COLO829 (cell line): ENCODE data around the gene RTF2.
"Not testable (repeated sequence)": the region's sequence is repeated elsewhere in the genome, so short reads cannot be mapped to it uniquely, and the experiment has no call there.

Experiments
- DNase-seq: peaks from one replicate; pipeline ENCODE4 v3.0.0; 2012; ENCODE audit warnings: low spot score

Gene RTF2

DNA sequence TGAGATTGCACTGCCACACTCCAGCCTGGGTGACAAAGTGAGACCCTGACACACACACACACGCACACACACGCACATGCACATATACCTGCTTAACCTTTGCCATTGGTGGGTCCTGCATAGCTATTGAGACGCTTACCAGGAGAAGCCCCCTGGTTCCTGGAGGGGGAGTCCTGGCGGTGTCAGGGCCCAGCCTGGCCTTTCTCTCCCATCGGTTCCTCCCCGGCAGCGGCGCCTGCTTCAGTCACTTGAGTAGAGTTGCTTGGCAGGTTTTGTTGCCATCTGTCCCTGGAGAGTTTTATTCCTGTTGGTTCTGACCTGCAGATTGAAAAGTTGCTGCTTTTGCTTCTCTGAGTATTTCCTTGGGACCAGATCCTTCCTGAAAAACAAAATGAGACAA, 35.5 kb downstream of the RTF2 start:
- no peak for DNase-seq

DNA sequence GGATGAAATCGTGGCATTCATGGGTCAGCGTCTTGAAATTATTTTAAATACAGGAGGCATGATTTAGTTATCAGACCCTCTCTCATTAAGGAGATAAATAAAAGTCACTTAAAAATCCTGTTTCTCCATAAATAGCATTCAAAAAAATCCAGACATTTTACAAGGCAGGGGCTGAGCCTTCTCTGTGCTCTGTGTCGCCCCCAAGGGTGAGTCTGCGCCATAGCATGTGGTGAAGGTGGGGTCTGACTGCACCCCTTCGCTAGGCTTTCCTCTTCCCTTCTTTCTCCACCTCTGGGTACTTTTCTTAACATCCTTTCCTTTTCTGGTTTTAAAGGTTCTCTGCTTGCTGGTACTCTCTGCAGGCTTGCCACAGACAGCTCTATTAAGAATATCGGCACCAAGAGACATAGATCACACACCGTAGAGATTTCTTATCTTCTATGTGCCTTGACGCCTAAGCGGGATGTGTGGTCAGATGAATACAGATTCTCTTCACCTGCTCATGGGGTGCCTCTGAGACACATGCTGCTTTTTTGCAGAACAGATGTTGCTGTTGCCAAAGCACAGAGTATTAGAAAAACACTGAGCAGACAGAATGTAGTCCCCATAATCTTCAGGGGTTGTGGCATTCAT, 36.1 kb downstream of the RTF2 start:
- no peak for DNase-seq

DNA sequence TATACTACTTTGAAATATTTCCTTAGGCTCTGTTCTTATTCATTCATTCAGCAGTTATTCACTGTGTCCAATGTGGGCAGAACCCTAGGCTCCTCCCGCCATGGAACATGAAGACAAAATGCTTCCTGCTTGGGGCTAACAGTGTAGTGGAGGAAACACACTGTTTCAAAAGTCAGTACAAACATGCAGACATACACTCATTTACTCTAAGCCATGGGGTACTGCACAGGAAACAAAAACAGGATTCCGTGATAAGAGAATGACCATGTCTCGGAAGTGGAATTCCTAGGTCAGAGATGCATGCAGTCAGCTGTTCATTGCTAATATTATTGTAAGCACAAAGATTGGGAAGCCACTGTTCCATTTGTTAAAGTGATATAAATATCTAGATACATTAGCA, 37.7 kb downstream of the RTF2 start:
- DNase-seq: no peak

DNA sequence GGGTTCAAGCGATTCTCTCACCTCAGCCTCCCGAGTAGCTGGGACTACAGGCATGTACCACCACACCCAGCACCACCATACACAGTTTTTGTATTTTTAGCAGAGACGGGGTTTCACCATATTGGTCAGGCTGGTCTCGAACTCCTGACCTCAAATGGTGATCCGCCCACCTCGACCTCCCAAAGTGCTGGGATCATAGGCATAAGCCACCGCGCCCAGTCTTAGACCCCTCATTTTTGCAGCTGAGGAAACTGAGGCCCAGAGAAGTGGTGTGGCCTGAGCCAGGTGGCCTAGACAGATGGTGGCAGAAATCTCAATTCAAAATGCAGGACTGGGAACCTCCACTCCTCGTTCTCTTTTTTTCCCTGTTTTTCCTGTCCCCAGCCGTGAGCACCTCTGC, 43.5 kb downstream of the RTF2 start:
- no peak for DNase-seq

DNA sequence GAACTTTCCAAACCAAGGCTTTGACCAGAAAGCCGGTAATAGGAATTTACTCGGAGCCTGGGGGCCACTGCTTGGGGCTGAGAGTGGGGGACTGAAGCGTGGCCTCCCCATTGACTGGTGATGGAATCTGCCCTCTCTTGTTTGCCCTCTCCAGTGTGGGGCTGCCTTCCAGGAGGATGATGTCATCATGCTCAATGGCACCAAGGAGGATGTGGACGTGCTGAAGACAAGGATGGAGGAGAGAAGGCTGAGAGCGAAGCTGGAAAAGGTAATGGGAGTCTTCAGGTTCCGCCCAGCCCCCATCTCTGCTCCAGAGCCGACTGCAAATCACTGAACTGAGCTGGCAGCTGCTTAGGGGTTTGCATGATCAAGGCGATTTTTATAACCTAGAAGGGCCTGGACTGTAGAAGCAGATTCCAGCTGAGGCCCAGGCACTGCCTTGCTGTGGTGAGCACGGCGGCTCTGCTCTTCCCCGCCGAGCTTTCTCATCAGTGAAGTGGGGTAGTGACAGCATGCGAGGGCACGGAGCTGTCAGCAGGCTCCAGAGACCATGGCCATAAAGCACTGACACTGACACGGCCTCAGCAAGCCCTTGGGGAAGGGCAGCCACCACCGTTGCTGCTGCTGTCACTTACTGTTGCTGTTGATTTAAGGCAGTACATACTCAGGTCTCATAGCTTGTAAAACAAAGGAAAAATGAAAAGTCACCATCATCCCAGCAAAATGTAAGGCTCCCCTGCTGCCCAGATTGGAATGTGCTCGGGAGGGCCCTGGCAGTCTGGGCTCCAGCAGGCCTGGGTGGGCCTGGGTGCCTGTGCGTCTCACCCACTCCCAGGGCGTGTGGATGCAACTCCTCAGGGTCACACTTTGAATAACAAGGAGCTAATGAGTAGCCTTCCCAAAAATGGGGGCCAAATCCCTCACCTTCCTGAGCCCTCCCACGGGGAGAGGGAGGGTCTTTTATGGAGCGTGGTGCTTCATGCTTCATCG, 45.0 kb downstream of the RTF2 start:
- no peak for DNase-seq

DNA sequence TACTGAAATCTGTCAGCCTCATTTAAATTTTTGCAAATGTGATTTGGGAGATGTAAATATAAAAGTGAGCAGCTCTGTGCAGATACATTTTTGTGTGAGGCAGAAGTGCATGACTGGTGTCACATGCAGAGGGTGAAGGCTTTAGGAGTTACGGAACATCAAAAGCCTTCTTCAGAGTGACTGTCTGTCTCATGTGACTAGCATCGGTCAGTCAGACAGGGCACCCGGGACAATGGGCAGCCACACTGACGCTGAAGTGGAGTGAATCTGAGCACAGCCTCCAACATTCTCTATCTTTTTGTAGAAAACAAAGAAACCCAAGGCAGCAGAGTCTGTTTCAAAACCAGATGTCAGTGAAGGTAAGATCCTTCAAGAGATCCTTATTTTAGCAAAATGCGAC, 48.2 kb downstream of the RTF2 start:
- DNase-seq: peak; percentile 72

DNA sequence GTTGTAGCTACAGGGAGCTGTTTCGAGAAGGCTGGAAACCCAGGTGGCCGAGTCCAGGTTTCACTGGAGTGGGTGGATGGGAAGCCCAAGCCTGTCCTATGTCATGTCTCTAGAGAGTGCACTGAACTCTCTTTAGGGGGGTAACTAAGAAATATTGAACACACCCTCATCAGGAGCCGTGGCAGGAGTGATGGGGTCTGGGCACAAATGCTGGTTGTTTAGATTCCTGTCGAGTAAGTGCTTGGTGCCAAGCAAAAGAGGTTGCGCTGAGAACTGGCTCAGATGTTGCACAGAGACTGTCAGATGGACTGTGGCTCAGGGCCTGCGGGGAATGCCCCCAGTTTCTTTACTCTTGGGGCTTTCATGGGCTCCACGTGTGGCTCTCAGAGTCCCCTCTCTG, 48.8 kb downstream of the RTF2 start:
- no peak for DNase-seq

DNA sequence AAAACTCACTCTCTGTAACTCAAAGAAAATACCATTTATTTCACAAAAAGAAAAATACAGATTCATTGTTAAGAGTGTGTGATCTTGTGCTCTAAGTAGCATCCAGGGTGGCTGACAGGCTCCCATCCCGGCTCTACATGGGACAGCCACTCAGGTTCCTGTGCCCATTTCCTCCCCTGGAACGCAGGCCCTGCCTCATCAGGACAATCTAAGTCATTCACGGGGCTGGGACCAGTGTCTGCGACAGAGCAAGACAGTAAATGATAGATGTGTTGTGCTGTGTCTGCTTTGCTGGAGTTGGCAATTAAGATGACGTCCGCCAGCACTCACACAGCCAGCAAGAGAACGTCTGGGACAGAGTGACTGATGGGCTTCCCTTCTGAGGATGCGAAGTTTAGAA, 49.2 kb downstream of the RTF2 start:
- DNase-seq: no peak

DNA sequence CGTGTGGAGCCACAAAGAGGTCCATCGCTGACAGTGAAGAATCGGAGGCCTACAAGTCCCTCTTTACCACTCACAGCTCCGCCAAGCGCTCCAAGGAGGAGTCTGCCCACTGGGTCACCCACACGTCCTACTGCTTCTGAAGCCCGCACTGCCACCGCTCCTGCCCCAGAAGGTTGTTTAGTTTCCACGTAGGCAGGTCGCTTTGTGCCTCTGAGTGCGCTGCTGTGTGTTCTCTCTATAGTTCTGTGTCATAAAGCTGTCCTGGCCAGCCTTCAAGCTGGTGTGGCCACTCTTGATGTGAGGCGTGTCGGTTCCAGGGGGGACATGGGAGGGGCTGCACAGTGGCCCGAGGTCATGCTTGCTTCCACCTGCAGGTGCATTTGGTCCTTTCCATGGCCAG, 49.7 kb downstream of the RTF2 start:
- DNase-seq: no peak

DNA sequence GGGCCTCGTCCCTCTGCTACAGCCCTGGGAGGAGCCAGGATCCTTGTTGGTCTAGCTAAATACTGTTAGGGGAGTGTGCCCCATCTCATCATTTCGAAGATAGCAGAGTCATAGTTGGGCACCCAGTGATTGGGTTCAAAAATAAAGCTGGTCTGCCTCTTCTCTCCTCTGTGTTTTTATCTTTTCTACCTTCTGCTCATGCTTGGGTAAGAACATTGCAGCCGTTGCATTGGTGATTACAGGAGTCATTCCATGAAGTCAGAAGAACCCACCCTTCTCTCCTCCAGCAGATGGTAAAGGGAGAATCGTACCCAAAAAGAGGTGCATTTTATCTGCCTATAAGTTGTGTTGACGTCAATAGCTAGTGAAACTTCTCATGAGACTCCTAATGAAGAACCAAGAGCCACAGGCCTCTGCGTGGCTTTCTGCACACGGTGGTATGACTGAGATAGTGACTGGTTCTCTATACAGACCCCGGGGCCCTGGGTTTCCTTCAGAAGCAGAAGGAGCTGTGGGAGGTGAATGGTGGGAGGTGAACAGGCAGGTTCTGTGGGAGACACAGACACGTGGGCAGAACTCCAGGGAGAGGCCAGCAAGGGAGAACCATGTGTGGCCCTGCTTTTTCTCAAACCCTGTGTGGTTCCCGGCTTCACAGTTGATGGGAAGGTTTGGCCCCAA, 50.4 kb downstream of the RTF2 start:
- DNase-seq: no peak

DNA sequence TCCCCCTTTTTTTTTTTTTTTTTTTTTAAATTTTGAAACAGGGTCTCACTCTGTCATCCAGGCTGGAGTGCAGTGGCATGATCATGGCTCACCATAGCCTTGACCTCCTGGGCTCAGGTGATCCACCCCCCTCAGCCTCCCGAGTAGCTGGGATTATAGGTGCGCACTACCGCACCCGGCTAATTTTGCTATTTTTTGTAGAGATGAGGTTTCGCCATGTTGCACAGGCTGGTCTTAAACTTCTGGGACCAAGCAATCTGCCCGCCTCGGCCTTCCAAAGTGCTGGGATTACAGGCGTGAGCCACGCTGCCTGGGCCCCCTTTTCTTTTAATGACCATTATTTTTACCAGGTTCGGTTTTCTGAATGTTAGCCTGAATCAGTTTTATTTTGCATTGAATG, 51.1 kb downstream of the RTF2 start:
- DNase-seq: no peak

DNA sequence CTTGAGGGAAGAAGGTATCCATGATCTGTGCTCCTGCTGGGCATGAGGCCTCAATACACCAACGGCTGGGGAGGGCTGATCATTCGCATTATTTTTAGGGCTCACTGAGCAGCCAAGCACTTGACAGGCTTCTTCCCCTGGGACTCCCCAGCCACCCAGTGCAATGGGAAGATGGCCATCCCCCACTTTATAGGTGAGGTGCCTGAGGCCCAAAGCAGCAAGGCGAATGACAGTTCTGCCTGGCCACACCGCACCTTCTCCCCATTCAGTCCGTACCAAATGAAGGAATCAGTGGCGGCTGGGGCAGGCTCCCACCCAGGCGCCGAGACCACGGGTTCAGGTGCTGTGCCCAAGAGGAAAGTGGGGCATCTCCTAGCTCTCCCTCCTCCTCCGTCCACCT, 51.8 kb downstream of the RTF2 start:
- no peak for DNase-seq

DNA sequence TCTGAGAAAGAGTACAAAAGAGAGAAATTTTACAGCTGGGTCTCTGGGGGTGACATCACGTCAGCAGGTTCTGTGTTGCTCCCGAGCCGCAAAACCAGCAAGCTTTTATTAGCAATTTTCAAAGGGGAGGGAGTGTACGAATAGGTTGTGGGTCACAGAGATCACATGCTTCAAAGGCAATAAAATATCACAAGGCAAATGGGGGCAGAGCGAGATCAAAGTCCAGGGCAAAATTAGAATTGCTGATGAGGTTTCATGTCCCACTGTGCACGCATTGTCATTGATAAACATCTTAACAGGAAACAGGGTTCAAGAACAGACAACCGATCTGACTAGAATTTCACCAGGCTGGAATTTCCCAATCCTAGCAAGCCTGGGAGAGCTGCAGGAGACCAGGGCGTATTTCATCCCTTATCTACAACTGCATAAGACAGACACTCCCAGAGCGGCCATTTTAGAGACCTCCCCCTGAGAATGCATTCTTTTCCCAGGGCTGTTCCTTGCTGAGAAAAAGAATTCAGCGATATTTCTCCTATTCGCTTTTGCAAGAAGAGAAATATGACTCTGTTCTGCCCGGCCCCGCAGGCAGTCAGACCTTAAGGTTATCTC, 52.4 kb downstream of the RTF2 start:
- not testable (repeated sequence) for DNase-seq

DNA sequence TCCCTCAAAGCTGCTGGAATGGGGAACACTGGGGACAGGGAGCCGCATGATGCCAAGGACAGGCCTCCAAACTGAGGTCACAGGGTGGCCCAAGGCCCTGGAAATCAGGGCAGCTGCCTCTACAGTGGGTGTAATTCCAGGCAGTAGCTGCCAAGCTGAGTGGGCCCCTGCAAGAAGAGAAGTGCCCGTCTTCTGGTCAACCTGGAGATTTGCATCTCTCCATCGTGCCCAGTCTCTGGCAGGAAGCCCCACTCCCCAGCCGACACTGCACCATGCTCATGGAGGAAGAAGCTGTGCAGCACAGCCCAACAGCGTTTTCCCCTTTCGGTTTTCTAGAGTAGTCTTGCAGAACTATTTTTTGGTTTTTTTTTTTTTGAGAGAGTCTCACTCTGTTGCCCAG, 53.9 kb downstream of the RTF2 start:
- no peak for DNase-seq

DNA sequence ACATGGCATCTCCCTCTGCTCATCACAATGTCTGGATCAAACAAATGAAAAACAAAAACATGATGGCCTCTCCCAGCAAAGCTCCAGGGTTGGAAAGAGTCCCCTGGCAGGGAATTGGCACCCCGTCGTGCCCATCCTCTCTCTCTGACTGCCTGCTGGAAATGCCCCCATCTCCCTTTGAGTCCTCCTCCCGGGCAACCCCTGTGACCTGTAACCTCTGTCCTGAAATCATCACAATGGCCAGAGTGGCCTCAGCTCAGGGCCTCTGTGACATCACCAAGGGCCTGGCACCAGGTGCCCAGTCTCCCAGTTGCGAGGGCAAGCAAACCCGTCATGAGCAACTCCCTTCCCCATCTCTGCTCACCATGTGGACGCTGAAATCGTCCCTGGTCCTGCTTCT, 56.0 kb downstream of the RTF2 start, which contains the start of gene FAM209A:
FAM209A (plus strand) TSS at position 301 of the 400 bp plus-strand sequence; CDS start at position 366, 65 bp downstream.
- not testable (repeated sequence) for DNase-seq

DNA sequence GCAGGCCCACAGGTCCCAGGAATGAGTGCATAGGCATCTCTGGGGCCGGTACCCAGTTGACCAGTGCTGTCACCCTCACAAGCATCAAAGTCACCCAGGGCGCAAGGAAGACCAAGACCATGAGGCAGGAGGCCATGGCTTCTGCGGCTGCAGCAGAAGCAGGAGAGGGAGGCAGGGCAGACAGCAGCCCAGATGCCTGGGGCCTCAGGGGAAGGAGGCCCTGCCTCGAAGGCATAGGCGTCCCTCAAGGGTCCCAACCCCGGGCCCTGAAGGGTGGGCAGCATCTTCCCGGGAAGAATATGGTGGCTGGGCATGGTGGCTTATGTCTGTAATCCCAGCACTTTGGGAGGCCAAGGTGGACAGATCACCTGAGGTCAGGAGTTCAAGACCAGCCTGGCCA, 59.1 kb downstream of the RTF2 start:
- no peak for DNase-seq

DNA sequence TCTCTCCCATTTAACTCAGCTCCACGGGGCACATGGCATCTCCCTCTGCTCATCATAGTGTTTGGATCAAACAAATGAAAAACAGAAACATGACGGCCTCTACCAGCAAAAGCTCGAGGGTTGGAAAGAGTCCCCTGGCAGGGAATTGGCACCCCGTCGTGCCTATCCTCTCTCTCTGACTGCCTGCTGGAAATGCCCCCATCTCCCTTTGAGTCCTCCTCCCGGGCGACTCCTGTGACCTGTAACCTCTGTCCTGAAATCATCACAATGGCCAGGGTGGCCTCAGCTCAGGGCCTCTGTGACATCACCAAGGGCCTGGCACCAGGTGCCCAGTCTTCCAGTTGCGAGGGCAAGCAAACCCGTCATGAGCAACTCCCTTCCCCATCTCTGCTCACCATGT, 64.5 kb downstream of the RTF2 start, which contains the start of gene FAM209B:
FAM209B (plus strand) TSS at position 301 of the 400 bp plus-strand sequence; CDS start at position 397, 96 bp downstream.
- DNase-seq: not testable (repeated sequence)

DNA sequence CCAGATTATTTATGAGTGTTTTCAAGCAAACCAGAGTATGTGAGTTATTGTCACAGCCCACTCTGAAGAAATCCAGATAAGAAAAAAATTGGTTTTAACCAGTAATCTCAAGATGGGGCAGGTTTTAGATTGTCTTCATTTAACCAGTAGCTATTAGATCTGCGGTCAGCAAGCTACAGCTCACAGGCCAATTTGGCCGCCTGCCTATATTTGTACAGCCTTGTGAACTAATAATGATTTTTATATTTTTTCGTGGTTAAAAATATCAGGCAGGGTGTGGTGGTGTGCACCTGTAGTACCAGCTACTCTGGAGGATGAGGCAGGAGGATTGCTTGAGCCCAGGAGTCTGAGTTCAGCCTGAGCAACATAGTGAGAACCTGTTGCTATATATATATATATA, 69.6 kb downstream of the RTF2 start:
- DNase-seq: no peak

DNA sequence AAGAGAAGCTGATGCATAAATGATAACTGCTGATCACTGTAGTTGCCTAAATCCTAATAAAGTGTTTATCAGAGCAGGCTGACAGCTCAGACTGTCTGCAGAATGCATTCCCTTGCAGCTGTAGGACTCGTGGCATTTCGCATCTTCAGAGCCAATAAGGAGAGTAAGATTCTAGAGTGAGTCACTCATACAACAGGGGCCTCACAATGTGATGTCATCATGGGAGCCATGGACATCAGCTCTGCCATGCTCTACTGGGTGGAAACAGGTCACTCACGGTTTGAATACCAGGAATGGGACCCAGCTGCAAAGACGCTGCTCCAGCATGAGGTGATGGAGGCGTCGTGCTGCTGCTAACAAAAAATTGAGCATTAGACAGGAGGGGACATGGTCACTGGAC, 72.0 kb downstream of the RTF2 start:
- no peak for DNase-seq

DNA sequence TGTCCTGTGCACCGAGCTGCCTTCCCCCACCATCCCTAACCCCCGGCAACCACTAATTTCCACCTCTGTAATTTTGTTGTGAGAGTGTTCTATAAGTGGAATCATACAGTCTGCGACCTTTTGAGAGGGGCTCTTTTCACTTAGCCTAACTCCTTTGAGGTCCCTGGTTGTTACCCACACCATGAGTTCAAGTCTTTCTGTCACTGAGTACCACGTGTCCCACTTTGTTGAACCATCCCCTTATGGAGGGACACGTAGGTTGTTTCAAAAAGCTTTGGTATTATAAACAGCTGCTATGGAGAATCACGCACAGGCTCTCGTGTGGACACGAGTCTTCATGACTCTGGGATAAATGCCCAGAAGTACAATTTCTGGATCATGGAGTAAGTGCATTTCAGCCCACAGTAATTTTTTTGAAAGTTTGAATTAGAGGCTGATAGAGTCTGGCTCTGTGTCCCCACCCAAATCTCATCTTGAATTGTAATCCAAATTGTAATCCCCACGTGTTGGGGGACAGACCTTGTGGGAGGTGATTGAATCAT, 74.1 kb downstream of the RTF2 start:
- DNase-seq: no peak

DNA sequence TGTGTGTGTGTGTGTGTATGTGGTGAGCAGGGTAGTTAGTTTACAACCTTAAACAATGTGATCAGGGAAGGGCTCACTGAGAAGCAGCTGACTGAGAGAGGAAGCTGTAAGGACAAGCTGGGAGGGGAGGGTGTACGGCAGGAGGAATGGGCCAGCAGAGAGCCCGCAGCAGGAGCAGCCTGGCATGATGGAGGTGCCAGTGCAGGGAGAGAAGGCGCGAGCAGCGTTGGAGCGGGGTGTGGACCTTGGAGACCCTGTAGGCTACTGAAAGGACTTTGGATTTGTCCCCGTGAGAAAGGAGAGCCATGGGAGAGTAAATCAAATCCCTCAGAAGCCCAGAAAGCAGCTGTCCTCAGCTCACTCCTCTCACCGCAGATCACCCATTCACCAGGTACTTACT, 83.1 kb downstream of the RTF2 start:
- no peak for DNase-seq
